IPS DF 6.9 (cell line): ENCODE measurements around the gene APP.

ENCODE experiments used
- DNase-seq: peaks from one replicate; pipeline ENCODE4 v3.0.0-alpha.2; 2013; ENCODE audit warnings: low read depth, low spot score
- H3K27ac ChIP-seq: one replicate; pipeline ENCODE4 v1.5.1; 2013; ENCODE audit warnings: low read length, control low read depth
- H3K27me3 ChIP-seq: 2 replicates; pipeline ENCODE4 v1.6.1; 2013; ENCODE audit warnings: mild to moderate bottlenecking, low read length; ENCODE audit not compliant: control insufficient read depth, insufficient read depth
- H3K36me3 ChIP-seq: 2 replicates; pipeline ENCODE4 v1.6.1; 2013; ENCODE audit warnings: low read length; ENCODE audit not compliant: control insufficient read depth, insufficient read depth
- H3K4me1 ChIP-seq: 2 replicates; pipeline ENCODE4 v1.6.1; 2013; ENCODE audit warnings: low read length; ENCODE audit not compliant: control insufficient read depth, insufficient read depth
- H3K4me3 ChIP-seq: 2 replicates; pipeline ENCODE4 v1.5.1; 2013; ENCODE audit warnings: mild to moderate bottlenecking, low read length
- H3K9me3 ChIP-seq: 2 replicates; pipeline ENCODE4 v1.6.1; 2013; ENCODE audit warnings: low read length, inconsistent platforms; ENCODE audit not compliant: control insufficient read depth, insufficient read depth
- WGBS: extraction: QIAGEN DNeasy Blood & Tissue Kit; methylation state at CpG from one replicate; pipeline ENCODE4 v1.1.7; 2013; ENCODE audit warnings: mixed read lengths, missing lambda C conversion rate; ENCODE audit not compliant: insufficient read length, insufficient coverage; 5-methylcytosine and 5-hydroxymethylcytosine counted together

The APP gene

DNA sequence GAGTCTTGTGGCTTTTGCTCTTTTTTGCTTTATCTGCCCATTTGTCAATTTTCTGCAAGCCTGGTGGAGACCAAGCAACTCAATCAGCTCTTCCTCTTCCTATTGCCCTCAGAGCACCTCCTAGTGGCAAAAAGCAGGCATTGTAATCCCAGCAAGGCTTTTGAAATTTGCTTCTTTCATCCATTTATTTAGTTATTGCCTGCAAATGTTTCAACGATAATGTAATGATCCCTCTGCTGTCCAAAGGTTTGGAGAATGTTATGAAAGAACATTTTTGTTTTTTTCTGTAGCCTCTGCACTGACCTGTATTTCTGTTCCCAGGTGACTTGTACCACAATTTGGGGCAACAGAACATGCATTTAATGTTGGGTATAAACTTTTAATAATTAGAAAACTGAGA, 308.0 kb downstream of the APP start:
- Histone ChIP-seq H3K27me3 (no peaks in the 10 kb centered on the region), H3K4me1 (no peaks in the 10 kb centered on the region), H3K27ac (no peak overlapping the region), H3K9me3 (no peaks in the 10 kb centered on the region), H3K4me3 (no peak overlapping the region), H3K36me3 (no peaks in the 10 kb centered on the region)
- WGBS = no CpG with 5 or more reads among the region's 1 CpG
- DNase-seq = no peak

DNA sequence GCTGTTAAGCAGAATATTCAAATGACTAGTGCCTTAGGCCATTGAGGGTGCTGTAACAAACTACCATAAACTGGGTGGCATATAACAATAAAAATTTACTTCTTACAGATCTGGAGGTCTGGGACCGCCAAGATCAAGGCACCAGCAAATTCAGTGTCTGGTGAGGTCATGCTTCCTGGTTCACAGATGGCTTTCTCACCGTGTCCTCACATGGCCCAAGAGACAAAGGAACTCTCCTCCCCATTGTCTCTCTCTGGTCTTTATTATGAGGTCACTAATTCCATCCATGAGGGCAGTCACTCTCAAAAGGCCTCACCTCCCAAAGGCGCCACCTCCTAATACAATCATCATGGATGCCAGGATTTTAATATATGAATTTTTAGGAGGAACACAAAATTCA, 308.5 kb downstream of the APP start:
- Histone ChIP-seq H3K9me3 (no peaks in the 10 kb centered on the region), H3K4me1 (no peaks in the 10 kb centered on the region), H3K27me3 (no peaks in the 10 kb centered on the region), H3K27ac (no peak overlapping the region), H3K36me3 (no peaks in the 10 kb centered on the region), H3K4me3 (no peak overlapping the region)
- DNase-seq = no peak
- WGBS = no CpG with 5 or more reads among the region's 3 CpGs

DNA sequence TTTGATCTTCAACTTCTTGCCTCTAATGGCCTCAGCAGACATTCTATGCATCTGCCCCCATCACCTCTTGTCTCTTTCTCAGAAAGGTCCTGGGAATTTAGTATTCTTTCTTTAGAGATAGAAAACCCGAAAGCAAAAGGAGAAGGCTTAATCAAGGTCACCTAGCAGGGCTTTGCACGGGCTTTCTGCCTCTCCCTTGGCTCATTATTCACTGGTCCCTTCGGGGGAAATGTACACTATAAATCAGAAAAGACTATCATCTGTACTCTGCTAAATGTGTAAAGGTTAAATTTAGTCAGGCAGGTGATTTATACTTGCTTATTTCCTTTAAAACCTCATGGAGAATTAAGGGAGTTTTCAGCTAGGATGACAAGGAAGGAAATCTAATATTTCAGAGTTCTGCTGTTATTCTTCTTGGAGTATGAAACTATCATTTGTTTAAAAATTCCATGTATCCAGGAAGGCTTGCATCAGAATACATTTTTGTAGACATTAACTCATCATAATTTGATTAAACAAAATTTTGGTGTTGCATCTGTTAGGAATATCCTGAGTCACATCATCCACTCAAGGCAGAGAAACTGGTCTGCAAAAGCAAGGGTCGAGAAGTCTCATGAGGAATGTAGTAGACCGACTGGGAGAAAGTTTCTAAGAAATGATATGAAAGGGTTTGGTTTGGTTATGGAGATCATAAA, 311.2 kb downstream of the APP start:
- Histone ChIP-seq H3K4me3 (no peak overlapping the region), H3K27ac (no peak overlapping the region), H3K9me3 (no peaks in the 10 kb centered on the region), H3K4me1 (no peaks in the 10 kb centered on the region), H3K36me3 (no peaks in the 10 kb centered on the region), H3K27me3 (no peaks in the 10 kb centered on the region)
- WGBS = 100% methylated on average over 1 of the region's 5 CpGs
- no peak for DNase-seq

DNA sequence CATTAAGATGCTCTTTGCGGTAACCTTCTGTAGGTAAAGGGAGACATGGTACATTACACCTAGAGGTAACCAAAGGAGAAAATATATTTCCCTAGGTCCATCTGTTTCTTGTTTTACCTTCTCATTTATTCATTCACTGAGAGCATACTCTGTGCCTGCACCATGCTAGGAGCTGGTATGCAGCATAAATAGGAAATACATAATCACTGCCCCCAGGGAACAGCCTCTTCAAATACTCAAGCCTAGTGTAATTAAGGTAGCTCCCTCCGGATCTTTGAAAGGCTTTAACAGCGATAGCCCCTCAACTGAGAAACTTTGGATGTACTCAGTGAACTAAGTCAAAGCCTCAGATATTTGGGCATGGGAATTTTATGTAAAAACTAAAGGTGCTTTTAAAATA, 312.2 kb downstream of the APP start:
- WGBS = no CpG with 5 or more reads among the region's 3 CpGs
- Histone ChIP-seq H3K9me3 (no peaks in the 10 kb centered on the region), H3K27me3 (no peaks in the 10 kb centered on the region), H3K36me3 (no peaks in the 10 kb centered on the region), H3K4me1 (no peaks in the 10 kb centered on the region), H3K27ac (no peak overlapping the region), H3K4me3 (no peak overlapping the region)
- no peak for DNase-seq

DNA sequence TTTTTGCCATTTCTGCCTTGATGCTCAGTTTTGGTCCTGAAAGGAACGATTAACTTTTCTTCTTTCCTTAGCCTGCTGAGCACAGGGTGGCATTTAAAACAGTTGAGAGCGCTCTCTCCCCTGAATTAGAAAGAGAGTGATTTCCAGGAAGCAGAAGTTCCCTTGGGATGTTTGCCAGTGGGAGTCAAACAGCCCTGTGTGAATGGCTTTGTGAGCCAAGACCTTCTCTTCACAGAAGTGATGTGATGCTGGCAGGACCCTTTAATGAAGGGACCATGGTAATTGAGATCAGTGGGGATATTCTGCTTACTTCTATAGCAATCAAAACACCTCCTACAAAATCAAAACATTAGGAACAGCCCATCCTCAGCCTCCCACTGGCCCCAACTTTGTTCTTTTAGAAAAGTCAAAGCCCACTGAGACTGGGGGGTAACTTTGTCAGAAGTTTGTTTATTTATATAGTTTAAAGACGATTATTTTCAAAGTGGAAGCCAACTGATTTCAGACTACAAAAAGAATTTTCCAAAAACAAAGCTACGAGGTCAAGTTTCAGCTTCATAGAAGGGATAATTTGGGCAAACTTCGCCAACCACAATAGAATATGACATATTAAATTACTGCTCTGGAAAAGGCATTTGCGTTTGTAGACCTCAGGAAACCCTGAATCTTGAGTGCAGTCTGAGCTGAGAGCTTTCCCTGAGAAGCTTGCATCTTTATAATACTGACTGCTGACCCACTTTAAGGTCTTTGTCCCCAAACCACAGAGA, 313.1 kb downstream of the APP start:
- no peak for DNase-seq
- Histone ChIP-seq H3K36me3 (no peaks in the 10 kb centered on the region), H3K4me3 (no peak overlapping the region), H3K27me3 (no peaks in the 10 kb centered on the region), H3K4me1 (no peaks in the 10 kb centered on the region), H3K27ac (no peak overlapping the region), H3K9me3 (no peaks in the 10 kb centered on the region)
- no CpG with 5 or more reads among the region's 6 CpGs for WGBS

DNA sequence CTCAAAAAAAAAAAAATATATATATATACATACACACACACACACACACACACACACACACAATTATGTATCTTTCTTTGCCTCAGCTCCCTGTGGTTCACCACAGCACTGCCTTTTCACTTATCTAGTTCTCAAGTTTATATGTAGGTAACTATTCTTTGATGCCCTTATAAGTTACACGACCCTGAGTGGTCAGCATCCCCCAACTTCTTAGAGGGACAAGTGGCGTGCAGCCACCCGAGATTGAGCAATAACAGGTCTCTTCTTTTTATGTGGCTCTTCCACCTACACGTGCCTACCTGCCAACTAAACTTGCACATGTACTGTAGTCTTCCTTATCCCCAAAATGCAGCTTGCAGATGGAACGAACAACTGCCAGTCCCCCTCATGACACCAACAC, 315.0 kb downstream of the APP start:
- WGBS = no CpG with 5 or more reads among the region's 5 CpGs
- H3K9me3 ChIP-seq = no peaks in the 10 kb centered on the region
- H3K4me3 ChIP-seq = no peak overlapping the region
- H3K27ac ChIP-seq = no peak overlapping the region
- no peaks in the 10 kb centered on the region for H3K36me3 ChIP-seq
- no peaks in the 10 kb centered on the region for H3K4me1 ChIP-seq
- no peaks in the 10 kb centered on the region for H3K27me3 ChIP-seq
- DNase-seq = no peak

DNA sequence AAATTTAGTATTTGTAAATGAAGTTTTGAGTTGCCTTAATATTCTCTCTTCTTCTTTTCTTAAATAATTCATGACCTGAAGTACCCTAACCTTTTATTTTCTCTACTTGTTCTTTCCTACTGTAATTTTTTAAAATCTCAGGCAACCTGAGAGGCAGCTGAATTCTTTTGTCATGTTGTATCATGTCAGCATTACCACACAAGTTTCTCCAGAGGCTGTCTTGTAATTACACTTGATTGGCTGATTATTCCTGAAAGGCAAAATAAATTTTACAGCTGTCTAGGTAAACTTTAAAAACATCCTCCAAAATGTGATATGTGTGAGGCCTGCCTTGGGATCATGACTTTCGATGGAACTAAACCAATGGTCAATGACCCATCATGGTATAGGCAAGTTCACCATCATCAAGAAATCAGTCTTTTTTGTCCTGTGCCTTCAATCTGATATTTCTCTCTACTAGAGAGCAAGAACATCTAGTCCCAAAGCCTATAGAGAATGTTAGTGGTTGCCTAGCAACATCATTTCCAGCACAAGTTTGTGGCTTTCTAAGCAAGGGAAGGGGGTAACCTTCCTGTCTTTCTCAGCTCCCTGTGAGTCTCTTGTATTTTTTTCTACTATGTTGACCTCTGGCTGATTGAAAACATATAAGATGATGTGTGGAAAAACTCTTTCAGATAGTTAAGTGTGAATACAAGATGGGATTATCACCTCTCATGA, 320.3 kb downstream of the APP start:
- Histone ChIP-seq H3K4me1 (no peaks in the 10 kb centered on the region), H3K9me3 (no peaks in the 10 kb centered on the region; the same call in 1 of the 2 replicates), H3K36me3 (no peaks in the 10 kb centered on the region), H3K4me3 (no peak overlapping the region), H3K27me3 (no peaks in the 10 kb centered on the region), H3K27ac (no peak overlapping the region)
- no CpG with 5 or more reads among the region's 1 CpG for WGBS
- no peak for DNase-seq

DNA sequence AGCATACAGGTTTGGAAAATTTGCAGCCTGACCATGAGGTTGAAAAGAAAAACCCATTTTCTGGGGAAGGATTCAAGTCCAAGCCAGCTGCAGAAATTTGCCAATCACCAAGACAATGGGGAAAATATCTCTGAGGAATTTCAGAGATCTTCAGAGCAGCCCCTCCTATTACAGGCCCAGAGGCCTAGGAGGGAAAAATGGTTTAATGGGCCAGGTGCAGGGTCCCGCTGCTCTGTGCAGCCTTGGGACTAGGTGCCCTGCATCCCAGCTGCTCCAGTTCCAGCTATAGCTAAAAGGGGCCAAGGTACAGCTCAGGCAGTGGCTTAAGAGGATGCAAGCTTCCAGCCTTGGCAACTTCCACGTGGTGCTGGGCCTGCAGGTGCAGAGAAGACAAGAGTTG, 322.3 kb downstream of the APP start:
- Histone ChIP-seq H3K36me3 (no peaks in the 10 kb centered on the region), H3K4me3 (no peak overlapping the region), H3K27ac (no peak overlapping the region), H3K9me3 (no peaks in the 10 kb centered on the region; the same call in 1 of the 2 replicates), H3K27me3 (no peaks in the 10 kb centered on the region), H3K4me1 (no peaks in the 10 kb centered on the region)
- WGBS = no CpG with 5 or more reads among the region's 2 CpGs
- no peak for DNase-seq

DNA sequence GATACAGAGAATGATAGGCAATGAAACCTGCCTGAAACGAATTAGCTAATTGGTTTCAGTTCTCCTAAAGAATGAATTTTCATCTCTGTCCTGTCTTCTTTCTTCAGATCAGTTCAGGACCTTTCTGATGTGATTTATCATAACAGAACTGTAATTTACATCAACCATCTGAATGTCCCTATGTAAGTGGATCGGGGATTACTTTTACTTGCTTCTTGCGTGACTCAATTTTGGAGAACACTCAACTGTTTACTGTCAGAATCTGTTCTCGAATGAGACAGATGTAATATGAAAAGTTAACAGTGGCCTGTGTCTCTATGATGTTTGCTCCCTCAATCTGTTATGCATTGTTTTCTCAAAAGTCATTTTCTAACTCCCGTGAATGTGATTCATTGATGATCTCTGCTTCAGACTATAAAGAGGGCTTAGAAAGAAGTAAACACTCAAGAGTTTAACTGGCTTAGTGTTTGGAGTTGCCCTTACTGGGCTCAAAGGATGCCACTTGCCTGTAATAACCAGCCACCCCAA, 324.8 kb downstream of the APP start:
- no peaks in the 10 kb centered on the region for H3K27me3 ChIP-seq
- H3K36me3 ChIP-seq = no peaks in the 10 kb centered on the region
- no peak overlapping the region for H3K4me3 ChIP-seq
- H3K4me1 ChIP-seq = no peaks in the 10 kb centered on the region
- no peaks in the 10 kb centered on the region; the same call in 1 of the 2 replicates for H3K9me3 ChIP-seq
- WGBS = no CpG with 5 or more reads among the region's 5 CpGs
- DNase-seq = no peak
- H3K27ac ChIP-seq = no peak overlapping the region

DNA sequence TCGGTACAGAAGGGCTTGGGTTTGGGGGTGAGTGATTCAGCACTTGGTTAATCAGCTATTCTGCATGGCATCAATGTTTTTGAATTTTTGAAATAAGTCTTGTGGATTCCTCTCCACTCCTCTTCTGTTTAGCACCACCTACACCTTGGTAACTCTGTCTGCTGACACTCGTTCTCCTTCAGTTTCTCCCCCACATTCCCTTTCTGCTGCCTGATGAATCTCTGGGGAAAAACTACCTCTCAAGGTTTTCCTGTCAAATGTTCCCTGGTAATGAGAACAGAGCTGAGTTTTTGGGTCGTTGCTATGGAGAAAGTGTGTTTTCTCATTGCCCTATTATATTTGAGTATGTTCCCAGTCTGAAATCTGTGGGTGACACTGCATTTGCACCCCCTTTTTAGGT, 327.6 kb downstream of the APP start:
- DNase-seq = no peak
- H3K27me3 ChIP-seq = no peaks in the 10 kb centered on the region
- H3K4me1 ChIP-seq = no peaks in the 10 kb centered on the region
- H3K9me3 ChIP-seq = no peaks in the 10 kb centered on the region; the same call in 1 of the 2 replicates
- no peaks in the 10 kb centered on the region for H3K36me3 ChIP-seq
- H3K4me3 ChIP-seq = no peak overlapping the region
- WGBS = no CpG with 5 or more reads among the region's 3 CpGs
- no peak overlapping the region for H3K27ac ChIP-seq
